Sciatic nerve (tissue), 1 donor: Measurements from ENCODE around the gene DNAH3. TPM values are rescaled to one million over a fixed set of nuclear protein-coding genes. Genes with fewer than 3 reads are reported as not detected.

ENCODE experiments used
- total RNA-seq: library from RNA; stranded (reverse); fragmentation: NEBNext Ultra II Directional; extraction: Animal tissue kit (Norgen Biotek cat#: 25700); gene quantifications from one replicate; pipeline ENCODE4 v1.2.1, GENCODE V29; 2021
- donor health status: DM: no; HTN: no; CAD: no.

Gene DNAH3
- total RNA-seq, 1 donor from 2014 or later, result 0.36 TPM

Other genes with a start within 250 kb of the DNAH3 start
- 29.7 TPM for gene LDAF1, start 7.8 kb upstream of the DNAH3 start, total RNA-seq
- not detected for gene ZP2, start 60.7 kb upstream of the DNAH3 start, total RNA-seq
- gene ANKS4B, start 82.9 kb upstream of the DNAH3 start, total RNA-seq, result not detected
- gene CRYM, start 127.4 kb upstream of the DNAH3 start, total RNA-seq, result 0.53 TPM